GM12891 (cell line): ENCODE measurements around the gene CDH23.

Source experiments
- POLR2A ChIP-seq: IDR thresholded peaks from 2 replicates; pipeline ENCODE4 v1.6.1; 2011; ENCODE audit warnings: low read depth, low read length, control low read depth
- POLR2AphosphoS5 ChIP-seq: IDR thresholded peaks from 2 replicates; pipeline ENCODE4 v1.6.1; 2011; ENCODE audit warnings: low read depth, low read length, control low read depth
- TAF1 ChIP-seq: IDR thresholded peaks from 2 replicates; pipeline ENCODE4 v1.6.1; 2011; ENCODE audit warnings: low read depth, low read length, control low read depth

DNA sequence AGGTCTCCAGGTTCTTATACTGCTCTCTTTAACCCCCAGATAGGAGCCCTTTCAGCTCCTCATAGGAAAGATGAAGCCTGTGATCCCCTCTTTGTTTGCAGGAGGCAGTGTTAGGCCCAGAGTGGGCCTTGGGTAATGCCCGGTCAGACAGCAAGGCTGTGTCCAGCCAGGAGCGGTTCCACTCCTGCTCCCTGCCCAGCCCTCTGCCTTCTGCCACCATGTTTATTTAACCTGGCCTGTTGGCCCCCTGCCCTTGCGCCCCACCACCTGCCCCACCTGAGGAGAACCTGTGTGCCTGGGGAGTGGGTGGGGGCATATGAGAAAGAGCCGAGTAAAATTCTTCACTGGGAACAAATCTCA, 24.3 kb downstream of the CDH23 start:
- TF ChIP-seq POLR2AphosphoS5 = no peak
- TF ChIP-seq TAF1 = no peak
- TF ChIP-seq POLR2A = no peak
